NCI-H2081 treated with DMSO at 0.1 percent for 48 hours (cell line): ENCODE measurements around the gene RBM38.

Experiments
- DNase-seq: peaks from one replicate; lab custom pipeline; 2025; lab: John Stamatoyannopoulos, UW

Gene RBM38

DNA sequence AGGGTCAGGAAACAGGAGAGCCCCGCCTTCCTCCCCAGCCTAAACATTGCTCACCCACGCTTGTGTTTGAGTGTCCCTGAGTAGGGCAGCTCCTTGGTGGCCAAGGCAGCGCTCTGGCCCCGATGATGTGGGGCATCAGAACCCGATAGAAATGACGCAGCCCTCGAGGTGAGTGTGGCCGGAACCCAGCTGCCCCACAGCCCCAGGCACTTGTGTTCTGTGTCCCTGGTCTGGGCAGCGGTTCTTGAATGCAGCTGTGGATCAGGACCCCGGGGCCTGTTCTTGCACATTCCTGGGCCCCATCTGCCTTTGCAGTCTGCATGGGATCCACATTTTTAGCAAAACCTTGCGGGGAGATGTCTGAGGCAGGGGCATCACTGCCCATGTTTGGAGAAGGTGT, 12.8 kb downstream of the RBM38 start:
- no peak for DNase-seq

DNA sequence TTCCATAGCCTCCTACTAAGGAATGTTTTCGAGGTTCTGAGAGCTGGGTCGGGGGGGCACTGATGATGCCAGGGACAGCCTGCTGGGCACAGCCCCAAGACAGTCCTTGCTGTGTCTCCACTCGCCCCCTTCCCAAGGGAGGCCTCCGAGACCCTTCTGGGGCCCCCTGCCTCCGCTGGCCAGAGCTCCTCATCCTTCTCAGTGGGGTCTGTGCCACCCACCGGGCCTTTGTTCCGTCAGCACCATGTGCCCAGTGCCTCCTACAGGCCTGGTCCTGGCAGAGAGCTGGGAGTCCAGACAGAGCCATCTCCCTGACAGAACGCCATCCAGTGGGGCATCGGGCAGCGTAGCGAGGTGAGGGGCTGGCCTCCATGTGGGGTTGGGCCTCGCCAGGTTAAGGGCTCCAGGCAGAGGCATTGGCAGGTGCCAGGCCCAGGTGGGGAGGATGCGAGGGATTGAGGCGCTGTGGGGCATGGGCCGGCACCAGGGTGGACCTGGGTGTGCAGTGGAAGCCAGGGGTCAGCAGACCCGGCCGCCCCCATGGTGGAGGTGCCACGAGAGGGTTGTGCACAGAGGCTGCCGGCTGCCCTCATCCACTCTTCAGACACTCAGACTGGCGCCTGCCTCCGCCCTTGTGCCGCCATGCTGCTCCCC, 13.3 kb downstream of the RBM38 start:
- no peak for DNase-seq

DNA sequence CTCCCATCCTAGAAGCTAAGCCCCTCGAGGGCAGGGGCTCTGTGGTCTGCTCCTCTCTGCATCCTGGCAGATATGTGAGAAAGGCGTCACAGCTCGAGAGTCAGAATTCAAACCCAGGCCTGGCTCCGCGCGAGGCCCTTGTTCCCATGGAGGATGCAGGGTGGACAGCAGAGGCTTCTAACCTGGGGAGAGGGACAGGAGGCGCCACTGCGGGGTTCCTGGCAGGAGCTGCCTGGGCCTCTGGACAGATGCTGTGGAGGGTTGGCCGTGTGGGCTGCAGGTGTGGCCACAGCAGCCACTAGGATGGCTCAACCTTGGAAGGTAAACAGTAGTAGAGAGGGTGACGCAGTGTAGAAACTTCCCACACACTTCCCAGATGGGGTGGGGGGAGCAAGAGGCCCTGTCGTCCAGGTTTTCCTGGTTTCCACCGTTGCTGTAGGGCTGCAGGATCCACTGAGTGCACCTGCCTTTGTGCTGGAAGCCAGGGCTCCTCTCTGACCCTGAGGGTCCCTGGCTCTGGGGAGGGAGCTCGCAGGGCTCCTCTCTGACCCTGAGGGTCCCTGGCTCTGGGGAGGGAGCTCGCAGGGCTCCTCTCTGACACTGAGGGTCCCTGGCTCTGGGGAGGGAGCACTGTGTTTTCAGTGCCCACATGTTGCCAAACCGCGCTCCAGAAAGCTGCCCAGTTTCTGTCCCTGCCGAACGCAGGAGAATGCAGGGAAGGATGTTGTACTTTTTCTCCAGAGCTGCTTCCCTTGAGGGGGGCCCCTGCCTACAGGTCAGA, 14.2 kb downstream of the RBM38 start:
- DNase-seq, result no peak

DNA sequence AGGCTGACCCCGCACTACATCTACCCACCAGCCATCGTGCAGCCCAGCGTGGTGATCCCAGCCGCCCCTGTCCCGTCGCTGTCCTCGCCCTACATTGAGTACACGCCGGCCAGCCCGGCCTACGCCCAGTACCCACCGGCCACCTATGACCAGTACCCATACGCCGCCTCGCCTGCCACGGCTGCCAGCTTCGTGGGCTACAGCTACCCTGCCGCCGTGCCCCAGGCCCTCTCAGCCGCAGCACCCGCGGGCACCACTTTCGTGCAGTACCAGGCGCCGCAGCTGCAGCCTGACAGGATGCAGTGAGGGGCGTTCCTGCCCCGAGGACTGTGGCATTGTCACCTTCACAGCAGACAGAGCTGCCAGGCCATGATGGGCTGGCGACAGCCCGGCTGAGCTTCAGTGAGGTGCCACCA, 16.4 kb downstream of the RBM38 start:
- no peak for DNase-seq

DNA sequence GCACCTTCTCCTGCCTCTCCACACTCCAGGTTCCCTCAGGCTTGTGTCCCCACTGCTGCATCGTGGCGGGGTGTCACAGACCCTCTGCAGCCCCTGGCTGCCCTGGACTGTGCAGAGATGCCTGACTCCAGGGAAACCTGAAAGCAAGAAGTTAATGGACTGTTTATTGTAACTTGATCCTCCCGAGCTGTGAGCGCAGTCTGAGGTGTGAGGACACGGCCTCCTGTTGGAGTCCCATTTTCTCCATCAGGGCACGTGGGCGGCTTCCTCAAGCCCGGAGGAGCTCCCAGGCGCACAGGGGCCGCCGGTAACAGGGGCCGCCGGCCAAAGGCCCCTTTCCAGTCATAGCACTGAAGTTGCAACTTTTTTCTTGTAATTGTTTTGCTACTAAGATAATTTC, 16.9 kb downstream of the RBM38 start:
- no peak for DNase-seq

DNA sequence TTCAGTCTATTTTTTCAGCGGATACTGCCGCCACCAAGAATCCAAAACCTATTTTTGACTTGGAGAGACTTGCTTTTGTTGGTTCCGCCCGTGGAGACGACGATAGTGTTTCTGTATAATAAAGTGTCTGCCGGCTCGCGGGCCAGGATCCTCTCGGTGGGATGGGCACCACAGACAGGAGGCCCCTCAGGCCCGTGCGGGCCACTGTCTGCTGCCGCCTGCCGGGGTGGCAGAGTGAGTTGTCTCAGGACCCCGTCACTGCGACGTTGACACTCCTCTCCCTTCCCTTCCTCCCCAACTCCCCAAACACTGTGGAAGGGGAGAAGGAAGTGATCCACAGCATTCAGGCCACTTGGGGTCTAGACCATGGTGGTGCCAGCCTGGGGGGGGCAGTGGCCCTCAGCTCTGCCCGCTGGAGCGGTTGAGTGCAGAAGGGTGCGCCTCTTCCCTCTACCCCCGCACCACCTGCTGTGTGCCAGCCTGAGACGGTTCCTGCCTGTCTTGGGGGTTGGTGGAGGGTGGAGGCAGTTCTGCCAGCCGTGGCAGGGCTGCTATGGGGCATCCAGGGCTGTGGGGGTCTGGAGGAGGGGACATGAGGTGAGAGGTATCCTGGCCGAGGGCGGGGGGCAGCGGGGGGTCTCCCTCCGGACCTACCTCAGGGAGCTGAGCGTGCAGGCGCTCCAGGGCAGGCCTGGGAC, 17.5 kb downstream of the RBM38 start:
- no peak for DNase-seq

DNA sequence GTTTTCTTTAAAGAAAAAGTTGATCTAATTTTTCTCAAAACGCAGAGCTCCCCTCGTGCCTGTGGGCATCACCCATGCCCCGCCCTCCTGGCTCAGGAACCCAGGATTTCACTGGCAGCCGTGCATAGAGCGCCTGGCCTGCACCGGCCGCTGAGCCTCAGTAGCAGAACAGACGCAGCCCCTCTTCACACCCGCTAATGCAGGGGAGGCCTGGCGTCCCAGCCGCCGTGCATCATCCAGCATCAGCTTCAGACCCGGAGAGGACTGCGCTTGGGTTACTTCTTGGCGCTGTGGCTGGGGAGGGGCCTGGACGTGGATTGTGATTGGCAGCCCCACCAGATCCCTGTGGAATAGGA, 18.1 kb downstream of the RBM38 start:
- DNase-seq, result no peak

DNA sequence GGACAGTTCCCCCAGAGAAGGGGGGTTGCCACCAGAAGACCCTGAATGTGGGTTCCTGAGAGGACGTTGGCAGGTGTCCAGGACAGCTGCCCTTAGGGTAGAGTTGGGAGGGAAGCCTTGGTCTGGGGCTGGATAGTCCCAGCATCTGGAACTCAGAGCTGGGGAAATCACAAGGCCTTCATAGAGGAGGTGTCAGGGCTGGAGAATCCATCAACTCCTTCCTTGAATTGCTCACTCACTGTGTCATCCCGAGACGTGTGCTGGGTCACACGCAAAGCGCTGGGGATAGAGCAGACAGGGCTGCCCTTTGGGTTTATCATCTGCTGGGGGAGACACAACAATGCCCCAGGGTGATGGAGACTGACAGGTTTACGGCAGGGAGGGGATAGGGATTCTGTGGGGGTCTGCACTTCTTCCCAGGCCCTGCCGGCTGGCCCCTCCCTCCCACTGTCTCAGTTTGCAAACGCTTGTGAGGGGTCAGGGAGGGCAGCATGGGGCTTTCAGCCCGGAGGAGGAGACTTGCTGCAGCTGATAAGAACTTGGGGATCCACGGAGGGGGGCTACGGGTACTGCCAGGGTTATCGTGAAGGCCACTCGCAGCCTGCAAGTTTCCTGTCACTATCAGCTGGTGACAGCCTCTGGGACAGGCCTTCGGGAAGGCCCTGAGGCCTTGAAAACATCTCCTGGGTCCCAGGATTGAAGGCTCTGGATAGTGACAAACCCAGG, 18.6 kb downstream of the RBM38 start:
- no peak for DNase-seq

DNA sequence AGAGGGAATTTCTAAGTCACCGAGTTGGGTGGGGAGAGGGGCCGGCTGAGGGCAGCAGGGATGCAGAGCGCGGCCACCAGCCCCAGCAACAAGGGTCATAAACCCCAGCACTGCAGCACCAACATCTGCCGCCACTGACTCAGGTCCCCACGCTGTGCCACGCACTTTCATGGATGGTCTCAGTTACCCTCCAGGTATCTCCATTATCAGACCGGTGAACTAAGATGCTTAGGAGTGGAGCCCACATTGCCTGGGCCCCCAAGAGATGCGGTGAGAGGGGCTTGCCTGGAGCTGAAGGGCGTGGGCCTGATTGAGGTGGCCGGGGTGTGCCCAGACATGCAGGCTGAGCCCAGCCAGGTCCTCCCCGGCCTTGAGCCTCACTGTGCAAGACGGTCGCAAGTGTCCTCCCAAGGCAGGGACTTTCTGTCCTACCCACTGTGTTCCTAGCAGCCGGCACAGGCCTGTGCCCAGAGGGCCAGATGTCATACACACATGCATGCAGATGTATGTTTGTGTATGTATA, 19.3 kb downstream of the RBM38 start:
- DNase-seq, result no peak

DNA sequence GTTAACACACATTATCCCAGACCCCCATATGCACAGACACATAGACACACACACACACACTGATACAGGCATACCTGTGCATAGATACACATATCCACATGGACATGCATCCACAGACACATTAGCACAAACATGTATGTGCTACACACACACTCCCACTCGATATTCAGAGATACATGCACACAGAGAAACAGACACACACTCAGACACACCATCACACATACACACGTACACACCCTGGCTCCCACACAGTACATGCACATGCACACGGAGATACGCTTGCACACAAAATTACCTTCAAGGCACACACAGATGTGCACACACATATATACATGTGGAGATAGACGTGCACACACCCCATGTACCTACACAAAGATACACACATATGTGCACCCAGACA, 19.7 kb downstream of the RBM38 start:
- DNase-seq, result no peak

DNA sequence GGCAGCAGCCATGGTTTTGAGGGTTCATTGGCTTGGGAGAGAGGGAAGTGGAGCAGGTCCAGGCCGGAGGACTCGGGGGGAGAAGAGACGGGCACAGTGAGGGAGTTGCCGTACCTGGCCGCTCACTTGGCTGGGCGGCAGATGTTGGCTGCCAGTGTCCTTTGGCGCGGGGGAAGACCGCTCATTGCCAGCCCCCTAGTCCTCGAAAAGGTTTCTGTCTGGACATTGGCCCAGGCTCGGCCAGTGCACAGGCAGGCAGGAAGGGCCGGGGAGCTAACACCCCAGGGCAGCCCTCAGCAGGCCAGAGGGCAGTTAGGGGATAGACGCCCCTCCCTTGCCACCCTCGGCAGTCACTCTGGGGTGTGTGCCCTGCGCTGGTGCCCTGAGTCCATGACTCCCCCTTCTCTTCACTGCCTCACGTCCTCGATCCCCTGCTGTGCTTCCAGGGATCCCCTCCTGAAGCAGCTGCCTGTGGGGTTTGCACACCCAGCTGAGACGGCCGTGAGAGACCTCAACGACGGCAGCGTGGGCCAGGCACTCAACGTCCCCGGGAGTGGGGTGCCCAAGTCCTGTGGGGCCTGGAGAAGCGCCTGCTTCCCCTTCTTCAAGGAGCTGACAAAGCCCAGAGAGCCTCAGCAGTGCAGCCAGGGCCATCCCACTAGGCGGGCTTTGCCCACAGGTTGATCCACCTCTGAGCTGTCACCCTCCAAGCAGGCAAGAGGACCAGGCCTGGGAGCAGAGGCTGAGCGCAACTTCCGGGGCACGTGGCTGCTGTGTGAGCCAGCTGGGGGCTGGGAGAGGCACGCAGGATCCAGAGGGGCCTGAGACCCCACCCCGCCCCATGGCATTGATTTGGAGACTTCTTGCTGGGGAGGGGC, 20.4 kb downstream of the RBM38 start:
- no peak for DNase-seq

DNA sequence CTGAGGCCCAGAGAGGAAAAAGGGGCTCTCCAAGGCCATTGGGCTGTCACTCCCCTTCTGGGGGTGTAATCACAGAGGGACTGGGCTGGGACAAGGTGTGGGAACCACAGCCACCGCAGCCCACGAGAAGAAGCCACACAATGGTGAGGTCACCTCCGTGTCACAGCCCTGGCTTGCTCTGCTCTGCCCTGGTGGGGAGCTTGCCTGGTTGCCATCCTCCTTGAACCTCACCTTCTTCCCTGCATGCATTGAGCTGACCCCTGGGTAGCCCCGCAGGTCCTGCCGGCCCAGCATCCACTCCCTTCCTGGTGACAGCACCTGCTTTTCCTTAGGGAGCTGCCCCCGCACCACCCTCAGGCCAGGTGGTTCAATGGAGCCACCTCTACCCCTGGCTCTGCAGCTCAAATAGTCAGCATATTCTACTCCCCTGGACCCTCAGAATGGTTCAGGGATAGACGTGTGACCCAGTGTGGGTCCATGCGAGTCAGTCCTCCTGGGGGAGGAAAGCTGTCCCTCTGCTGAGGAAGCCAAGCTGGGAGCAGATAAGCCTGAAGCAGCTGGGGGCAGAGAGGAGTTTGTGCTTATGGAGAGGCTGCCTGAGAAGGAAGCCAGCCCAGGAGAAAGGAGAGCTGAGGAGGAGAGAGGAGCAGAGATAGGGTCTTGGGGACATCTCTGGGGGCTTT, 21.3 kb downstream of the RBM38 start:
- DNase-seq, result no peak

DNA sequence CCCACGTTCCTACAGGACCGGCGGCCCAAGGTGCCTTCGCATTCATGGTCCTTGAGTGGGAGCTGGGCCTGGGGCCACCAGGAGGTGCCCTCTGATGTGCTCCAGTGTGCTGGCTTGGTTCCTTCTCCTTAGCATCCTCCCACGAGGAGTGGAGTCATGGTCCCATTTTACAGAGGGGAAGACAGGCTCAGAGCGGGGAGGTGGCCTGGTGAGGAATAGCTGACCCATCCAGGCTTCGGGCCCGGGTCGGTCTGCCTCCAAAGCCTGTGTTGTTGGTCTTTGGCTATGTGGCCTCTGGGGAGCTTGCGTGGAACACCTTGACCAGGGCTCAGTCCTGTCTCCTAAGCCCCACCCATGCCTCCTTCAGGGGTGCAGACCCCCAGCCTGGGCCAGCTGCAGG, 22.8 kb downstream of the RBM38 start:
- no peak for DNase-seq

DNA sequence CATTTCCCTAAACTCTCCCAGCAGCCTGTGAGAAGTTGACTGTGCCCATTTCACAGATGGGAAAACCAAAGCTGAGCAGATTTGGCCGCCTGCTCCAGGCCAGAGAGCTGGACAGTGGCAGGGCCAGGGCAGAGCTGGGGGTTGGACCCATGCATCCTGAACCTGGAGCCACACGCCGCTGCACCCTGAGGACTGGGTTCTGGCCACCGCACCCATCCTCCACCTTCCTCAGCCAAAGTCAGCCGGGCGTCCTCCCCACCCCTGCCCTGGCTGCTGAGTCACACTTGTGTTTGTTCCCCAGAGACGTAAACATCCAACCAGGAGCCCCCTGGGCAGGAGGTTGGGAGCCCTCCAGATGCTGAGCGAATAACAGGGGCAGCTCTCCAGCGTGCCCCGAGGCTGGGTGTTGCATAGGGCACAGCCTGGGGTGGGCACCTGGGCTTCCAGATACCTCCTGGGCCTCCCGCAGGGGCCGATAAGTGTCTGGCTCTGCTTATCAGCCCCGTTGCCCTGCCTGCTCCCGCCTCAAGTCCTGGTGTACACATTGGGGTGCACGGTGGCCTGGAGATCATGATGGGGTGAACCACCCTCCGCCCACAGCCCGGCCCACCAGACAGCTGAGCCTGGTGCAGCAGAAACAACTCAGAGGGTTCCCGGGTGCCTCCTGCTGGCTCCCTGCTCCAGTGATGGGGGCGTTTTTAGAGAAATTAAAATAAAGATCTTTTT, 23.8 kb downstream of the RBM38 start:
- no peak for DNase-seq

DNA sequence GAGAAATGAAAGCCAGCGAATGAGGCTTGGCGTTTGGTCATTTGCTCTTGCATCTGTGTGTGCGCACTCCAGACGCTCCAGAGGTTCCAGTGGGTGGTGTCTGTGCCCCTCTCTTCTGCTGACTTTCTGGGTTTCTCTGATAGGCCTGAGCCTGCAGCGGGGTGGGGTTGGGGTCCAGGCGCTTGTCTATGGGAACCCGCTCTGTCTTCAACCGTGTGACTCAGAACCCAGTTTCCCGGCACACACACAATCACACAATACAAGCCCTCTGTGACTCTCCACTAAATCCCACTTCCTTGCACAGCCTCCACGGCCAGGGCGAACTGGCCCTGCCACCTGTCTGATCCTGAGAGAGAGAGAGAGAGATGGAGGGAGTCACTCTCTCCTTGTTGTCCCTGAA, 24.6 kb downstream of the RBM38 start:
- no peak for DNase-seq

DNA sequence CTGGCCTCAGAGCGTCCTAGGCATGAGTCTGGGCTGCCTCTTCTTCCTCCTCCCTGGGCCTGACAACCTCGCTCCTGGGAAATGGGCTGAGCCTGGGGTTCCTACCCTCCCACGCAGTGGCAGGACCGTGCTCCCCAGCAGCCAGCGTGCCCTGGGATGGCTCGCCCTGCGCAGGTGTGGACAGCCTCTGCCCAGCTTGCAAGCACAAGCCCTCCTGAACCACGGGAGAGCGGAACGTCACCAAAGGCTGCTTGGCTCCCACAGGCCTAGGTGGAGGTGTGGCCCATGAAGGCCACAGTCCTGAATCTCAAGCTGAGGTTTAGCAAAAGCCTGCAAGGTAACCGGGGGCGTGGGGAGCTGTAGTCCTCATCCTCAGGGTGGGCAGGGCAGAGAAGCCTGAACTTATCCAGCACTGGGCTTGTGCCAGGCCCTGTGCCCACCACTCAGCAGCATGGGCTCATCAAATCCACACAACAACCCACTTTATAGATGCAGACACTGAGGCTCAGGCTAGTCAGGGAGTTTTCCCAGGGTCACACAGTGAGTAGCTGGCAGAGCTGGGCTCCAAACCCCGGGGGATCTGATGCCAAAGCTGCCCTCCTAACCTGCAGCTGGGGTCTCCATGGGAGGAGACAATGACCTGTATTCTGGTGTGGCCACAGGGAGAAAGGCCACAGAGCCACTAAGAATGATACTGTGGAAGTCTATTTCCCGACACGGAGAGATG, 25.3 kb downstream of the RBM38 start:
- DNase-seq, result no peak

DNA sequence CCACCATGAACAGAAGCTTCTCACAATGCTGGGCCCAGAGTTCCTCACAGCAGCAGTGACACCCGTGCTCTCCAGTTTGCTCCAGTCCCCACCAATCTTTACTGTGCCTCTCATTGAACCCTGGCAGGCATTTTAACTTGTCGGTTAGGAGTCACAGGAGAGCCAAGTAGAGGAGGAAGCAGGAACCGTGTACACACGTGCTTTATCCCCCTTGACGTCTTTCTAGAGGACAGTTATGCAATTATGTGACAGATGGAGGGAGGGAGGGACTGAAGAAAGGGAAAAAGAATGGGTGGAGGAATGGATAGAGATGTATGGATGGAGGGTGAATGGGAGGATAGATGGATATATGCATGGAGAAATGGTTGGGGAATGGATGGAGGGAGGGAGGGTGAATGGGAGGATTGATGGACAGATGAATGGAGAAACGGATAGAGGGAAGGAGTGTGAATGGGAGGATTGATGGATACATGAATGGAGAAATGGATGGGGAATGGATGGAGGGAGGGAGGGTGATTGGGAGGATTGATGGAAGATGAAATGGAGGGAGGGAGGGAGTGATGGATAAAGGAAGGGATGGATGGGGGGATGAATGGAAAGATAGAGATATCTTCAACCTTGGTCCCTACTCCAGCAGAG, 26.0 kb downstream of the RBM38 start:
- no peak for DNase-seq

DNA sequence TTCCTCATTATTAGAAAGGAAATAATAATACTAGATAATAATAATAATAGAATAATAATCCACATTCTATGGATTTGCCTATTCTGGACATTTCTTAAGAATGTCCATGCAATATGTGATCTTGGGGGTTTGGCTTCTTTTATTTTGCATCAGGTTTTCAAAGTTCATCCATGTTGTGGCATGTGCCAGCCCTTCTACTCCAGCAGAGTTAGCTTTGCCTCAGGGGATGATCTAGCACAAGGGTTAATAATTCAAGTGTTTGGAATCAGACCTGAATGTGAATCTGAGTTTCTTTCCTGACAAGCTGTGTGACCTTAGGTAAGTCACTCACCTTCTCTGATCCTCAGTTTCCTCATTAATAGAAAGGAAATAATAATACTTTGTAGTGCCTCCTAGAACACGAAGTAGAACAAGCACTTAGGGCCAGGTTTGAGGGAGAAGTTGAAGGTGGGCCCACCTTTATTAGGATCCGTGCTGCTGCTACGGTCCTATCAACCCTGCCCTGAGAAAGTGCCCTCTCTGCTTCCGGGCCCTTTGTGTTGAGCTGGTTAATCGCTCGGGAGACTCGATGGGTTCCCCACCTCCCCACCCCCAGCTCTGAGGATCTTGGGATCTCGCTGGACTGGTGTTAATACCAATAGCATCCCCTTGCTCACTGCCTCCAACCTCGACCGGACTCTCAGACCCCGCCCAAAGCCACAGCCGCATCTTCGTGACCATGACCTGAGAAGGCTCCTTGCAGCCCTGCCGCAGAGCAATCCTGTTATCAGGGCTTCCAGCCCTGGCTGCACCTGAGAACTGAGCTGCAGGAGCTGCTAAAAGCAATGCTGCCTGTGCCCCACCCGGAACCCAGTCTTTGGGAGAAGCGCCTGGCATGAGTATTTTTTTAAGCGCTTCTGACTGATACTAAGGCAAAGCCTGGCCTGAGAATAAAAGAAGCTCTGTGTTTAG, 26.9 kb downstream of the RBM38 start:
- DNase-seq, result no peak
